Osteoblast (primary cell): Measurements from ENCODE around the gene CCM2. TPM values are rescaled to one million over a fixed set of nuclear protein-coding genes. Genes with fewer than 3 reads are reported as not detected.

ENCODE experiments used
- DNase-seq: peaks from one replicate; pipeline ENCODE4 v3.0.0; 2011; ENCODE audit warnings: low spot score, mixed read lengths; ENCODE audit not compliant: insufficient read length; ENCODE audit errors: missing footprints
- H2AFZ ChIP-seq: 2 replicates; pipeline ENCODE4 v1.6.0; 2011; ENCODE audit warnings: mild to moderate bottlenecking, low read length
- H3K27ac ChIP-seq: 2 replicates; pipeline ENCODE4 v1.5.1; 2011; ENCODE audit warnings: mild to moderate bottlenecking, low read depth, low read length, moderate library complexity
- H3K27me3 ChIP-seq: 2 replicates; pipeline ENCODE4 v1.6.0; 2012; ENCODE audit warnings: mild to moderate bottlenecking, control low read depth, inconsistent platforms, low read length, moderate library complexity; ENCODE audit not compliant: insufficient read depth
- H3K36me3 ChIP-seq: 2 replicates; pipeline ENCODE4 v1.5.1; 2011; ENCODE audit warnings: mild to moderate bottlenecking, low read length, control low read depth, moderate library complexity; ENCODE audit not compliant: insufficient read depth
- H3K4me1 ChIP-seq: 2 replicates; pipeline ENCODE4 v1.5.1; 2011; ENCODE audit warnings: mild to moderate bottlenecking, low read length, control low read depth, moderate library complexity; ENCODE audit not compliant: insufficient read depth
- H3K4me2 ChIP-seq: 2 replicates; pipeline ENCODE4 v1.6.0; 2011; ENCODE audit warnings: mild to moderate bottlenecking, low read length; ENCODE audit not compliant: insufficient read depth
- H3K4me3 ChIP-seq: fragments of 200-600 bp; sonication (generic); 3 replicates; pipeline ENCODE4 v1.5.1; 2012; ENCODE audit warnings: mild to moderate bottlenecking, low read length, inconsistent platforms; ENCODE audit not compliant: insufficient read depth
- H3K79me2 ChIP-seq: 2 replicates; pipeline ENCODE4 v1.6.0; 2012; ENCODE audit warnings: mild to moderate bottlenecking, low read length, control low read depth, inconsistent platforms; ENCODE audit not compliant: insufficient read depth
- H3K9me3 ChIP-seq: 2 replicates; pipeline ENCODE4 v1.5.1; 2011; ENCODE audit warnings: low read depth, low read length, control low read depth
- H4K20me1 ChIP-seq: 2 replicates; pipeline ENCODE4 v1.6.0; 2012; ENCODE audit warnings: mild to moderate bottlenecking, low read length, control low read depth; ENCODE audit not compliant: insufficient read depth
- CTCF ChIP-seq: IDR thresholded peaks from 2 replicates; pipeline ENCODE4 v1.5.1; 2011; ENCODE audit warnings: mild to moderate bottlenecking, low read depth, low read length, moderate library complexity; ENCODE audit errors: extremely low read depth
- total RNA-seq: library from RNA; depleted of rRNA; stranded (reverse); fragments of >200 nt; gene quantifications from 2 replicates; pipeline ENCODE4 v1.2.3, GENCODE V29; 2012

Gene CCM2
- total RNA-seq, 1 donor, result 42.3 TPM

DNA sequence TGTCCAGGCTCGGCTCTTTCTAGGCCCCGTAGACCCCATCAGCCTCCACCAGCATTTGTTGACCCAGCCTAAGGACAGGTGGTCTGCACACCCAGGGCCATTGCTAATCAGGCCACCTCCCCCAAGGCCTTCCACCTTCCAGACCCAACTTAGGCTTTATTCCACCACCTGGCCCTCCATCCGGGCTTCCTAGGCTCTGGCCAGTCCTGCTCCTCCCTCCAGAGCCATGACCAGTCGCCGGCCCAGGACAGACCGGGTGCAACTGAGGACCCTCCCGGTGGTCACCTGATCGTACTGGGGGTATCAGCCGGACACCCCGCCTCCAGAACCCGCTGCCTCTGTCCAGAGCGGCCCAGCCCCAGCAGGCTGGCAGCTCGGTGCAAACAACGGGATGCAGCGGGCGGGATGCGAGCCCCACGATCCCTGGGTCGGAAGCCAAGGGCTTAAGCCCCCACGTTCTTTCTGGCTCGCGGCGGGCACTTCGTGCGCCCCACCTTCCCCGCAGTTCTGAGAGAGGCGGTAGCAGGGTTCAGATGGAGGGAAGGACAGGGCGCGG is 88.2 kb downstream of the CCM2 start:
- H3K4me2 ChIP-seq, result no peak overlapping the region
- peaks cover 3% of the 10 kb centered on the region for H3K4me1 ChIP-seq
- no peak overlapping the region for H2AFZ ChIP-seq
- no peaks in the 10 kb centered on the region for H3K36me3 ChIP-seq
- no peak for TF ChIP-seq CTCF
- peaks cover 9% of the 10 kb centered on the region for H3K27me3 ChIP-seq
- no peak overlapping the region for H3K27ac ChIP-seq
- no peaks in the 10 kb centered on the region for H4K20me1 ChIP-seq
- no peaks in the 10 kb centered on the region for H3K9me3 ChIP-seq
- H3K79me2 ChIP-seq, result no peaks in the 10 kb centered on the region
- no peak overlapping the region for H3K4me3 ChIP-seq
- DNase-seq, result peak; percentile 82

DNA sequence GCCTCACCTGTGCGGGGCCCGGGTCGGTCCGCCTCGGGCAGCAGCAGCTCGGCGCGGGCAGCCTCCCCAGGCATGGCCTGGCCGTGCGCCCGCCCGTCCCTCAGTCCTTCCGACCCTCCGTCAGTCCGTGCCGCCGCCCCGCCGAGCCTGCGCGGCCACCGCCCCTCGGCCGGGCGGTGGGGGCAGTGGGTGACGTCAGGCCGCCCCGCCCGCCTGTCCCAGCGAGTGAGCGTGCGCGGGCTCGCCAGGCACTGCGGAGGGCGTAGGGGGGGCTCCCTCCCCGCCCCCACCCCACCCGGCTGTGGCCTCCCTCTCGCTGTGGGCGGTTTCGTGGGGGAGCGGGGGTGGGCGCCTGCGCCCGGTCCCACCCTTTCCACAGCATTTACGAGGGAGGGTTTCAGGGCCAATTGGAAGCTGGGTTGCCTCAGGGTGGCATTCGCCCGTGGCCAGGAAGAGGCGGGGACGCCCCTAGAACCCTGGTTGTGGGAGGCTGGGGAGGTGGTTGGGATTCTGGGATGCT is 88.9 kb downstream of the CCM2 start, which contains the start of gene NACAD:
Gene NACAD, minus strand, starts transcription at position 149 of the 520 bp plus-strand sequence. Its CDS starts 75 bp downstream, at position 74.
- Histone ChIP-seq H2AFZ (peak within 1 kb of the TSS; percentile 25), H3K27ac (no peak within 1 kb of the TSS), H4K20me1 (no peaks in the 10 kb centered on the region), H3K4me2 (peak within 1 kb of the TSS; percentile 79), H3K79me2 (no peaks in the 10 kb centered on the region), H3K4me3 (peak within 1 kb of the TSS; percentile 67), H3K9me3 (no peaks in the 10 kb centered on the region), H3K27me3 (peaks cover 9% of the 10 kb centered on the region), H3K4me1 (peaks cover 3% of the 10 kb centered on the region), H3K36me3 (no peaks in the 10 kb centered on the region)
- peak; percentile 91 for DNase-seq
- no peak for TF ChIP-seq CTCF

- Histone ChIP-seq H3K4me3 (peak overlapping the region; percentile 67), H3K9me3 (no peaks in the 10 kb centered on the region), H3K79me2 (no peaks in the 10 kb centered on the region), H3K4me2 (peak overlapping the region; percentile 79), H2AFZ (peak overlapping the region; percentile 25), H4K20me1 (no peaks in the 10 kb centered on the region), H3K4me1 (peaks cover 3% of the 10 kb centered on the region), H3K36me3 (no peaks in the 10 kb centered on the region), H3K27me3 (peaks cover 9% of the 10 kb centered on the region), H3K27ac (no peak overlapping the region)
- no peak for TF ChIP-seq CTCF
- peak; percentile 93 for DNase-seq
These were observed 89.4 kb downstream of the CCM2 start for GRCh38 chr7:45089341-45089891.

- no peaks in the 10 kb centered on the region for H3K9me3 ChIP-seq
- no peak overlapping the region for H3K4me3 ChIP-seq
- no peak for TF ChIP-seq CTCF
- DNase-seq, result peak; percentile 97
- no peaks in the 10 kb centered on the region for H3K36me3 ChIP-seq
- H3K4me2 ChIP-seq, result no peak overlapping the region
- peak overlapping the region; percentile 26 for H2AFZ ChIP-seq
- no peaks in the 10 kb centered on the region for H4K20me1 ChIP-seq
- peaks cover 9% of the 10 kb centered on the region for H3K27me3 ChIP-seq
- no peak overlapping the region for H3K27ac ChIP-seq
- peaks cover 3% of the 10 kb centered on the region for H3K4me1 ChIP-seq
- no peaks in the 10 kb centered on the region for H3K79me2 ChIP-seq
These were observed 92.3 kb downstream of the CCM2 start for GRCh38 chr7:45092100-45092930.
